ENCODE data around the gene SFPQ. TPM values are rescaled to one million over a fixed set of nuclear protein-coding genes. Genes with fewer than 3 reads are reported as not detected.

SFPQ gene
- total and polyA plus RNA-seq, 7 donors: 55.9 to 194 (median 136) TPM

DNA sequence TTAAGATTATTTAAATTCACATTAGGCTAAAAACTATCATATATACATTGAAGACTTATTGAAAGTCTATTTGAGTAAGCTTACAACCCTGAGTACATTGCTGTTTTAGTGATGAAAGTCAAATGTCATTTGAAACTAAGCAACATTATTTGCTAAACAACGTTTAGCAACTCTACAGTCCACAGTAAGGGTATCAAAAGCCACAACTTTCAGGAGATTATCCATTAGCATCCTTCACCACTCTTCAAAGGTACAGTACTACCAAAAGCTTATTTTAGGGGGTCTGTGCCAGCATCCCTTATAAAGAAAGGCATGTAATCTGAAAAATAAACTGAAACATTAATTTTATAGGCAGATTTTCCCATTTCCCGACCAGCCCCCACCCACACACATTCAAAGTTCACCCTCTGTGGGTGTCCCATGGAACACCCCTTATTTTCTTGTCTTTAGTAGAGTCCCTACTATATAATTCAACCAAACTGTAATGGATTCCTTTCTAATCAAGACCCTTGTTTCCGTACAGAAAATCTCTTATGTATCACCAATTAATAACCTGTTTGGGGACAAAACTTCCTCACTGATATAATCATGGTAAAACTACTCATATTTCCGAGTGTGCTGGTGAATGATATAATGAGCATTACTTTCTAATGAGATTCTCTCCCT lies 11.0 kb downstream of the SFPQ start:
- H3K4me1 ChIP-seq: peaks cover 0 to 71% (median 64%) of the 10 kb centered on the region in 4 donors
- H3K27me3 ChIP-seq: no peaks in the 10 kb centered on the region
- no peak overlapping the region for H3K27ac ChIP-seq
- no peaks in the 10 kb centered on the region for H3K9me3 ChIP-seq
- H3K4me3 ChIP-seq: no peak overlapping the region
- no peak for DNase-seq
- intact Hi-C loops (cut with DNase I): no loop called here
- TF ChIP-seq, protein P1, sequence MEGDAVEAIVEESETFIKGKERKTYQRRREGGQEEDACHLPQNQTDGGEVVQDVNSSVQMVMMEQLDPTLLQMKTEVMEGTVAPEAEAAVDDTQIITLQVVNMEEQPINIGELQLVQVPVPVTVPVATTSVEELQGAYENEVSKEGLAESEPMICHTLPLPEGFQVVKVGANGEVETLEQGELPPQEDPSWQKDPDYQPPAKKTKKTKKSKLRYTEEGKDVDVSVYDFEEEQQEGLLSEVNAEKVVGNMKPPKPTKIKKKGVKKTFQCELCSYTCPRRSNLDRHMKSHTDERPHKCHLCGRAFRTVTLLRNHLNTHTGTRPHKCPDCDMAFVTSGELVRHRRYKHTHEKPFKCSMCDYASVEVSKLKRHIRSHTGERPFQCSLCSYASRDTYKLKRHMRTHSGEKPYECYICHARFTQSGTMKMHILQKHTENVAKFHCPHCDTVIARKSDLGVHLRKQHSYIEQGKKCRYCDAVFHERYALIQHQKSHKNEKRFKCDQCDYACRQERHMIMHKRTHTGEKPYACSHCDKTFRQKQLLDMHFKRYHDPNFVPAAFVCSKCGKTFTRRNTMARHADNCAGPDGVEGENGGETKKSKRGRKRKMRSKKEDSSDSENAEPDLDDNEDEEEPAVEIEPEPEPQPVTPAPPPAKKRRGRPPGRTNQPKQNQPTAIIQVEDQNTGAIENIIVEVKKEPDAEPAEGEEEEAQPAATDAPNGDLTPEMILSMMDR (IDR thresholded peaks at IDR 0.05): no peak
- TF ChIP-seq EP300 (IDR thresholded peaks at IDR 0.05): no peak
- no peak for TF ChIP-seq POLR2AphosphoS5 (IDR thresholded peaks at IDR 0.05)
- no peak for TF ChIP-seq POLR2A (IDR thresholded peaks at IDR 0.05)
- 57 to 69% methylated on average over 4 of the region's 4 CpGs for WGBS, 2 donors
- H3K36me3 ChIP-seq: peaks cover 48 to 99% (median 67%) of the 10 kb centered on the region in 4 donors

DNA sequence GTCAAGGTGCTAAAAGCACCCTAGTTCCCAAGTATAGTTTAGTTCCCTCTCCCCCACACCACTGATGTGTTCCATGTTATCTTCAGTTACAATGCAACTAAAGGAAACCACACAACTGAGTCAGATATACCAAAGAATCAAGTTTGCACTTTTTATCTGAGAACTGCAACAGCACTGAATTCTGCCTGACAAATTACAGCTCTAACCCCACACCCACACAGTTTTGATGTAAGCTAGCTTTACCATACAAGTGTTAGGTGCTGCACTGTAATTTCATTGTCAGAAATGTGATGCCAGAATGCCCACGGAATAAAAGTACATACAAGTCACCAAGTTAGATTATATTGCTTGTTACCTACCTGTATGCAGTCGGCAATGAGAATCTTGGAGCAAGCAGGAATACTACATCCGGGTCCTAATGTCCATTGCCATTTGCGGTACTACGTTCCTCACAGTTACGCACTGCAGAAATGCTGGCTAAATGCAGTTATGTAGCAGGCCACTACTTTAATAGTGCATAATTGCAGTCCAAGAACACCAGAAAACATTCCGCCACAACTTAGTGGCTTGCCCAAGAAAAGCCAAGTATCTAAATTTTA lies 12.1 kb downstream of the SFPQ start:
- no peaks in the 10 kb centered on the region for H3K27me3 ChIP-seq
- peaks cover 0 to 61% (median 54%) of the 10 kb centered on the region in 4 donors for H3K4me1 ChIP-seq
- H3K9me3 ChIP-seq: no peaks in the 10 kb centered on the region
- H3K4me3 ChIP-seq: no peak overlapping the region
- intact Hi-C loops (cut with DNase I): no loop called here
- no peak for TF ChIP-seq EP300 (IDR thresholded peaks at IDR 0.05)
- TF ChIP-seq, protein P1 (IDR thresholded peaks at IDR 0.05): no peak
- no peak for TF ChIP-seq POLR2A (IDR thresholded peaks at IDR 0.05)
- no peak for TF ChIP-seq POLR2AphosphoS5 (IDR thresholded peaks at IDR 0.05)
- DNase-seq: no peak
- peaks cover 41 to 99% (median 66%) of the 10 kb centered on the region in 4 donors for H3K36me3 ChIP-seq
- WGBS, 2 donors: 91% methylated on average over 7 of the region's 7 CpGs
- H3K27ac ChIP-seq: no peak overlapping the region

DNA sequence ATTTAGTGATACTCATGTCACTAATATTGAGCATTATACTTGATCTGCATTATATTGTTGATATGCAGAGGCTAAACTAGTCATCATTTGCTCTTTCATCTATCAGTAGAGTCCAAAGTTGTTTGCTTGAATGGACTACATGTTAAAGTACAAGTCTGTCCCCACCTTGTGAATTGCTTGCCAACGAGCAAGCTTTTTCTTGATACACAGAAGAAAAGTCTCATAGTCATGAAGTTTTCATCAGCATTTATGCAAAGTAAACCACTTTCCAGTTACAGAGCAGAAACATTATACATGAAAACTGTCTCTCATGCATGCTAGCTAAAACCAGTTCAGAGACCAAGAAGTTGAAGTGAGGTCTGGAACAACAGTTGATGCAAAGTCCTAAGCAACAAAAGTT lies 13.0 kb downstream of the SFPQ start:
- TF ChIP-seq EP300 (IDR thresholded peaks at IDR 0.05) (no peak), POLR2A (IDR thresholded peaks at IDR 0.05) (no peak), POLR2AphosphoS5 (IDR thresholded peaks at IDR 0.05) (no peak)
- TF ChIP-seq, protein P1 (IDR thresholded peaks at IDR 0.05): no peak
- Histone ChIP-seq H3K27ac (no peak overlapping the region), H3K4me3 (no peak overlapping the region), H3K36me3 (peaks cover 38 to 99% (median 64%) of the 10 kb centered on the region in 4 donors), H3K9me3 (no peaks in the 10 kb centered on the region), H3K27me3 (no peaks in the 10 kb centered on the region), H3K4me1 (peaks cover 0 to 51% (median 45%) of the 10 kb centered on the region in 4 donors)
- DNase-seq: no peak
- 19 to 47% methylated on average over 1 of the region's 1 CpG for WGBS, 2 donors
- intact Hi-C loops (cut with DNase I): no loop called here

DNA sequence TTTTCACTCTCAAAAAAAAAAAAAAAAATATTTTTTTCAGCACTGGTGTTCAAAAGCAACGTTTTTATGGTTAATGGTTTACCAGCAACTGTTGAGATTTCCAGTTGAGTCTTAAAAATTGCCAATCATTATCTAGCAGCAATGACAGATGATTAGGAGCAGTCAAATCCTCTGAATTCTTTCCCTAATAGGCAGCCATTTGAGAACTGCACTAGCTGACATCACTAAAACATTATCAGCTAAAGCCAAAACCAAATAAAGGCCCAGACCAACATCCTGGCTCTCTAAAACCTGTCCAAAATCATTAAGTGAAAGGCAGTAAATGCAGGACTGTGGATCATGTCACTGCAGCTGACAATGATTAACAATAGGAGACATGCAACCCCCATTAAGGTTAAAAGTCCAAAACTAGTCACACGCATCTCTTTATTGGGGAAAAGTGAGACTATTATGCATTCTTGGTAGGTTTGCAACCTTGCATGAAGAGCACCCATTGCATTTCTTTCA lies 14.0 kb downstream of the SFPQ start:
- Histone ChIP-seq H3K36me3 (peaks cover 38 to 98% (median 58%) of the 10 kb centered on the region in 4 donors), H3K4me3 (no peak overlapping the region), H3K27me3 (no peaks in the 10 kb centered on the region), H3K4me1 (peaks cover 0 to 48% (median 39%) of the 10 kb centered on the region in 4 donors), H3K27ac (no peak overlapping the region), H3K9me3 (no peaks in the 10 kb centered on the region)
- intact Hi-C loops (cut with DNase I): no loop called here
- 11 to 46% methylated on average over 2 of the region's 2 CpGs for WGBS, 2 donors
- DNase-seq: no peak
- TF ChIP-seq EP300 (IDR thresholded peaks at IDR 0.05) (no peak), POLR2A (IDR thresholded peaks at IDR 0.05) (no peak), POLR2AphosphoS5 (IDR thresholded peaks at IDR 0.05) (no peak)
- TF ChIP-seq, protein P1 (IDR thresholded peaks at IDR 0.05): no peak
